Measurements from ENCODE around the gene ITGA11.

DNA sequence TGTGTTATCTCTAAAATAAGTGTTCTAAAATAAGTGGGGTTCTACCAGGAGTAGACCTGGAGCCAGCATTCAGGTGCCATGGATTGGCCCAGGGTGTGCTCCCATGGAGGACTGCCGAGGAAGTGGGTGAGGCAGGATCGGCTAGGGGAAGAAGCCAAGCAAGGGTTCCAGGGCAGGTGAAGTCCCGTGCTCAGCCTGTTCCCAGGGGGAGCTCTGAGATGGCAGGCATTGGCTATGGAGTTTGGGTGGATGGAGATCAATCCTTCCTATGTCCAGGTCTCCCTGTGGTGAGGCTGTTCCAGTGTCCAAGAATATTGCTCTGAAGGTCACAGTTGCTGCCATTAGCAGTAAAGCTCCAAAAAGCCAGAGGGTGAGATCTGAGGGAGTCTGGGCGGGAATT, 46.9 kb upstream of the ITGA11 start:
- TF ChIP-seq, protein P1, sequence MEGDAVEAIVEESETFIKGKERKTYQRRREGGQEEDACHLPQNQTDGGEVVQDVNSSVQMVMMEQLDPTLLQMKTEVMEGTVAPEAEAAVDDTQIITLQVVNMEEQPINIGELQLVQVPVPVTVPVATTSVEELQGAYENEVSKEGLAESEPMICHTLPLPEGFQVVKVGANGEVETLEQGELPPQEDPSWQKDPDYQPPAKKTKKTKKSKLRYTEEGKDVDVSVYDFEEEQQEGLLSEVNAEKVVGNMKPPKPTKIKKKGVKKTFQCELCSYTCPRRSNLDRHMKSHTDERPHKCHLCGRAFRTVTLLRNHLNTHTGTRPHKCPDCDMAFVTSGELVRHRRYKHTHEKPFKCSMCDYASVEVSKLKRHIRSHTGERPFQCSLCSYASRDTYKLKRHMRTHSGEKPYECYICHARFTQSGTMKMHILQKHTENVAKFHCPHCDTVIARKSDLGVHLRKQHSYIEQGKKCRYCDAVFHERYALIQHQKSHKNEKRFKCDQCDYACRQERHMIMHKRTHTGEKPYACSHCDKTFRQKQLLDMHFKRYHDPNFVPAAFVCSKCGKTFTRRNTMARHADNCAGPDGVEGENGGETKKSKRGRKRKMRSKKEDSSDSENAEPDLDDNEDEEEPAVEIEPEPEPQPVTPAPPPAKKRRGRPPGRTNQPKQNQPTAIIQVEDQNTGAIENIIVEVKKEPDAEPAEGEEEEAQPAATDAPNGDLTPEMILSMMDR (conservative IDR thresholded peaks at IDR 0.05): no peak
- TF ChIP-seq EZH2 (IDR thresholded peaks at IDR 0.05; ENCODE audit: low read depth): no peak

All from PC-9 (cell line).